ENCODE results near the gene PLK2.

DNA sequence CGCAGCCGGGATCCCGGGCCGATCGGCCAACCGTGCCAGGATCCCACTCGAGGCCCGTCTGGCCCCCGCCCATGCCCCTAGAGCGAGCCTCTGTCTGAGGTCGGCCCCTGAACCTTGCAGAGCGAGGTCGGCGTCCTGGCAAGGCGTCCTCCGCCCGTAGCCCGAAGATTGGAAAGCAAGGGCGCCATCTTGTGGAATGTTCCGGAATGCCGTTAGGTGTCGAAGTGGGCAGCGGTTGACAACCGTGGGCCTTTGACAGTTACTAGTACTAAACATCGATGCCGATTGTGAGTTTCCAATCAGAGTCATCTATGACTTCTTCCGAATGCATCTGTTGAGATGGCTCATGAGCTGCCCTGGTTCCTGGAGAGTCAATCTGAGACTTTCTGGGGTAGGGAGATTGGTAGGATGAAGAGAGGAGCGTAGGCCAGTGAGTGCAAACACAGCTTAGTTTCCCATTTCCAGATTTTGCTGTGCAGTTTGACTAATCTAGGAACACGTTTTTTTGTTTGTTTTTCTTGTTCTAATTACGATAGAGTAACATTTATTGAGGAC, 923 bp upstream of the PLK2 start:
- TF ChIP-seq TCF4 (CRISPR knock-in tag; IDR thresholded peaks at IDR 0.05; ENCODE audit: borderline replicate concordance) (no peak), SNAI2 (CRISPR knock-in tag; IDR thresholded peaks at IDR 0.05) (no peak), PATZ1 (CRISPR knock-in tag; IDR thresholded peaks at IDR 0.05; ENCODE audit: borderline replicate concordance) (no peak), CSRNP3 (CRISPR knock-in tag; IDR thresholded peaks at IDR 0.05) (no peak), ARNTL (CRISPR knock-in tag; IDR thresholded peaks at IDR 0.05; ENCODE audit: borderline replicate concordance, low read depth) (no peak), ZNF8 (CRISPR knock-in tag; IDR thresholded peaks at IDR 0.05) (no peak)
- TF ChIP-seq, protein P1, sequence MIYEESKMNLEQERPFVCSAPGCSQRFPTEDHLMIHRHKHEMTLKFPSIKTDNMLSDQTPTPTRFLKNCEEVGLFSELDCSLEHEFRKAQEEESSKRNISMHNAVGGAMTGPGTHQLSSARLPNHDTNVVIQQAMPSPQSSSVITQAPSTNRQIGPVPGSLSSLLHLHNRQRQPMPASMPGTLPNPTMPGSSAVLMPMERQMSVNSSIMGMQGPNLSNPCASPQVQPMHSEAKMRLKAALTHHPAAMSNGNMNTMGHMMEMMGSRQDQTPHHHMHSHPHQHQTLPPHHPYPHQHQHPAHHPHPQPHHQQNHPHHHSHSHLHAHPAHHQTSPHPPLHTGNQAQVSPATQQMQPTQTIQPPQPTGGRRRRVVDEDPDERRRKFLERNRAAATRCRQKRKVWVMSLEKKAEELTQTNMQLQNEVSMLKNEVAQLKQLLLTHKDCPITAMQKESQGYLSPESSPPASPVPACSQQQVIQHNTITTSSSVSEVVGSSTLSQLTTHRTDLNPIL (CRISPR knock-in tag; IDR thresholded peaks at IDR 0.05; ENCODE audit: low read depth) = no peak
